NCI-H187 (cell line): ENCODE results near the gene SH3GL1.
A peak's percentile ranks its signal among the peaks of the same experiment; 100 is the strongest.

ENCODE experiments used
- DNase-seq, 2 experiments: peaks; one replicate each; lab custom pipeline; 2025; lab: John Stamatoyannopoulos, UW

SH3GL1 gene

DNA sequence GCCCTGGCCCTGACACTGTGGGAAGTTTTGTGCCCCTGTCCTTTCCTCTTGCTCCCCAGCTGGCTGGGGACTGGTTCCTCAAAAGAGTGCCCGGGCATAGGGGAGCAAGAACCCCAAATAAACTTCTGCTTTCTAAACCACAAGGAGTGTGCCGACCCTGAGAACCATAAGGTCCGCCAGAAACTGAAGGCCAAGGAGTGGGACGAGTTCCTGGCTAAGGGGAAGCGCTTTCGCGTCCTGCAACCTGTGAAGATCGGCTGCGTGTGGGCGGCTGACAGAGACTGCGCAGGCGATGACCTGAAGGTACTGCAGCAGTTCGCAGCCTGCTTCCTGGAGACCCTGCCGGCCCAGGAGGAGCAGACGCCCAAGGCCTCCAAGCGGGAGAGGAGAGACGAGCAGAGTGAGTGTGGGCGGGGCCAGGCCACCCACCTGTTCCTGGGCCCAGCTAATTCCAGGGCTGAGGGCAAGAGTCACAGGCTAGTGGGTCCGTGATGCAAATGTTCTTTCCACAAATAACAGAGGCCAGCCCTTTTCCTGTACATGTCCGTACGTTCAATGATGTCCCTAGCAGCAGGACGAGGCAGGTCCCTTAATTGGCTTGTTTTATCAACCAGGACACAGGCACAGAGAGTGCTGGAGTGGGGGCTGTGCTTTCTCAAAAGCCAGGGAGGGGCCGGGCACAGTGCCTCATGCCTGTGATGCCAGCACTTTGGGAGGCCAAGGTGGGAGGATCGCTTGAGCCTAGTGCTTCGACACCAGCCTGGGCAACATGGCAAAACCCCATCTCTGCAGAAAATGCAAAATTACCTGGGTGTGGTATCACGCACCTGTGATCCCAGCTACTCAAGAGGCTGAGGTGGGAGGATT, 31.7 kb upstream of the SH3GL1 start:
- DNase-seq: no peak

- no peak for DNase-seq
These were observed 30.9 kb upstream of the SH3GL1 start for GRCh38 chr19:4431296-4431695.

DNA sequence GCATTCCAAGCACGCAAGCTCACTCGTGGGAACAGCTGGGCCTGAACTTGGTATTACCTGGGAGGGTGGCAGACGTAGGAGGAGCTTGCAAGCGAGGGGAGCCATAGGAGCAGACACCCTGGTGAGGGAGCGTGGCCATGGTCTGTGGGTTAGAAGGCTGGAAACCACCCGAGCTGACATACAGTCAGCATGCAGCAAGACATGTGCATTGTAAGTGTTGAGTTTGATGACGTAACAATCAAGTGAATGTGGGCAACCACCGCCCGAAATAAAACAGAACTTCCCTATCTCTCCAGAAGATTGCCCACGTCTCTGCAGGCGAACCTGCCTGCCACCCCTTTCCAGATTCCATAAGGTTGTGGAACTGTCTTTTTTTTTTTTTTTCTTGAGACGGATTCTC, 30.4 kb upstream of the SH3GL1 start:
- DNase-seq: no peak

- DNase-seq: no peak
These were observed 29.4 kb upstream of the SH3GL1 start for GRCh38 chr19:4429771-4430171.

DNA sequence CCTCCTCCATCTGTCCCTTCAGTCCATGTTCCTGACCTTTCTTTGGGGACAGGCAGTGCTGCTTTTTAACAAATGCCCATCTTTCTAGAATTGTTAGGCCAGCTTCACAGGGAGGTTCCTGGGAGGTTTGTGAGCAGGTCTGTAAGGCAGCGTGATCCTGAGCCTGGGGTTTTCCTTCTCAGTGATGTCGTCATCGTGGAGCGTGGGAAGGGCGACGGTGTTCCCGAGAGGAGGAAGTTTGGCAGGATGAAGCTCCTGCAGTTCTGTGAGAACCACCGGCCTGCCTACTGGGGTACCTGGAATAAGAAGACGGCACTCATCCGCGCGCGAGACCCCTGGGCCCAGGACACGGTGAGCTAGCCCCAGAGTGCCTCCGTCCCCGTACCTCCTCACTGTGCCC, 28.9 kb upstream of the SH3GL1 start:
- DNase-seq: no peak

GRCh38 chr19:4428326-4428975, 28.1 kb upstream of the SH3GL1 start:
- no peak for DNase-seq

- DNase-seq: no peak
These were observed 25.2 kb upstream of the SH3GL1 start for GRCh38 chr19:4425537-4425936.

GRCh38 chr19:4423416-4424126, 23.2 kb upstream of the SH3GL1 start:
- no peak for DNase-seq

- DNase-seq: no peak
These were observed 15.9 kb upstream of the SH3GL1 start for GRCh38 chr19:4416268-4416667.

- no peak for DNase-seq
These were observed 15.0 kb upstream of the SH3GL1 start for GRCh38 chr19:4415352-4415751.

DNA sequence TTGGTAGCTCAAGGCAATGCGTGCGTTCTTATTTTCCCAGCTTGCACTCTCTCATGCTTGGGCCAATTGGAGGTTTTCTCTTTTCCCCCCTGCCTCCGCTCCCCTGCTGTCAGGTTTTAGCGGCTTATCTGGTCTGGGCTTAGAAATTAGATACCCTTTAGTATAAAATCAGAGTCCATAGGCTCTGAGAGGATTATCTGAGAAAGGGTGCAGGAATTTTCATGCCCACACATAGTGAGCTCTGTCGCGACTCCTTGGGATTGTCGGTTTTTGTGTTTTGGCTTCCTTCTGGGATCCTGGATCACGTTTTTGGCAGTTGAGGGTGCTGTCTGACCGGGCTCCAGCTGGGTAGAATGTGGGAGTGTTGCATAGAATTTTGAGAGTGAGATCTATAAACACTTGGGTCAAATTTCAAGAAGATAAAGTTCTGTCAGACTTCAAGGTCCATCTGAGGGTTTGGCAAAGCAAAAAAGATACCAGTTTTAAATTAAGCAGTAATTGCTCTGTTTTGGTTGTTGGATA, 14.5 kb upstream of the SH3GL1 start:
- no peak for DNase-seq

DNA sequence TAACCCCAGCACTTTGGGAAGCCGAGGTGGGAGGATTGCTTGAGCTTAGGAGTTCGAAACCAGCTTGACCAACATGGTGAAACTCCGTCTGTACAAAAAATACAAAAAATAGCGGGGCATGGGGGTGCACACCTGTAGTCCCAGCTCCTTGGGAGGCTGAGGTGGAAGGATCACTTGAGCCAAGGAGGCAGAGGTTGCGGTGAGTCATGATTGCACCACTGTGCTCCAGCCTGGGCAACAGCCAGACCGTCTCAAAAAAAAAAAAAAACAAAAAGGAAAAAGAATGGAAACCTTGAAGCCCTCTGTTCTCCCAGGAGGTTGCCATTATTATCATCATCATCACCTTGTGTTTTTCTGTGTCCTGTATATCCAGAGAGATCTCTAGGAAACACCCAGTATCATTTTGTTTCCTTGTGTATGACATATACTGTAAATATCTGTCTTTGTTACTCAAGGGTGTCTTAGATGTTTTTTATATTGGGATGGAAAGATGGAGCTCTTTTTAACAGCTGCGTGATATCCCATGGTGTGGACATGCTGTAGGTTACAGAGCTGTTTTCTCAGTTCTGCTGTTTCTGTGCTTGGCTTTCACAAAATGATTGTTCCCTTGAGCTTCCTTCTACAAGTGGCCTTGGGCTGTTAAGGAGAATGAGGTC, 13.9 kb upstream of the SH3GL1 start:
- no peak for DNase-seq

DNA sequence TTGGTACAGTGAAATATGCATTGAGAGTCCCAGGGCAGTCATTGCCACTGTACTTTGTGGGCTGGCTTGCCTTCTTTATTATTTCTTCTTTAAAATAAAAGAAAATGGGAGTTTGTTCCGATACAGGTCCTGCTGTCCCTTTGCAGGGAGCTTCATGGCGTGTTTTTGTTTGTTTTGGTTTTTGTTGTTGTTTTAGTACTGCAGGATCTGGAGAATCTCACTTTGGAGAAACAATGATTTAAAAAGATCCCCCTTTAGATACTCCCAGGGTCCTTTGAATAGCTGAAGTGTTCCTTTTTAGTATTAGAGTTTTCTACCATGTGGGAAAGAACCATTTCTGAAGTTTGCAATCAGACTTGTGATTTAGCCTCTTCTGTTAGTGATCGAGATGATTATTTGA, 13.2 kb upstream of the SH3GL1 start:
- DNase-seq: no peak

GRCh38 chr19:4409123-4409933, 9.0 kb upstream of the SH3GL1 start:
- no peak for DNase-seq

- no peak for DNase-seq
These were observed 6.3 kb upstream of the SH3GL1 start for GRCh38 chr19:4406626-4407025.

- no peak for DNase-seq
These were observed 5.6 kb upstream of the SH3GL1 start for GRCh38 chr19:4405977-4406376.

DNA sequence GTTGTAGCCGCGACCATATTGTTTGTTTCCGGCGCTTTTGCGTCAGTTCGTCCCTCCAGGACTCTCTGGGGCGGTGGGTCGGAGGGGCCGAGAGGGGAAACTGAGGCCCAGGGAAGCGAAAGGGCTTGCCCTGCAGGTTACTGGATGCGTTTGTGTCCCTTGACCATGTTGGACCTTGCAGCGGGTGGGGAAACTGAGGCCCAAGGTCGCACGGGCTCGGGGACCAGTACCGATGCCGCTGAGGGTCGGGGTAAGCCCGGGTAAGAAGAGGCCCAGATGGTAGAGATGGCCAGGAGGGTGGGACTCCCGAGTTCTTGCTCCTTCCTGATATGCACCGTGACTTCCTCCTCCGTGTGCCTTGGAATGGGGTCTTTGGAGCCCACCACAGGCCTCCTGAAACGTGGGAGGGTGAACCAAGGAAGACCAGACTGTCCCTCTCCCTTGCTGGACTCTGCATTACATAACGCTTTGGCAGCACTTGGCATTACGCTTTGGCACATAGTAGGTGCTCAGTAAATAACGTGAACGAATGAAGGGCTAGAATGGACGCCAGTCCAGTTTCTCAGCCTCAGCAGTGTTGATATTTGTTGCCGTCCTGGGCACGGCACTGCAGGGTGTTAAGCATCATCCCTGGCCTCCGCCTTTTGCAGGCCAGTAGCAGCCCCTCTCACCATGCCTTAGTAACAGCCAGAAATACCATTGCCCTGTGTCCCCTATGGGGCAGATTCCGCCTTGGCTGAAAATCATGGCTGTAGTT, 2.8 kb upstream of the SH3GL1 start:
- no peak for DNase-seq

DNA sequence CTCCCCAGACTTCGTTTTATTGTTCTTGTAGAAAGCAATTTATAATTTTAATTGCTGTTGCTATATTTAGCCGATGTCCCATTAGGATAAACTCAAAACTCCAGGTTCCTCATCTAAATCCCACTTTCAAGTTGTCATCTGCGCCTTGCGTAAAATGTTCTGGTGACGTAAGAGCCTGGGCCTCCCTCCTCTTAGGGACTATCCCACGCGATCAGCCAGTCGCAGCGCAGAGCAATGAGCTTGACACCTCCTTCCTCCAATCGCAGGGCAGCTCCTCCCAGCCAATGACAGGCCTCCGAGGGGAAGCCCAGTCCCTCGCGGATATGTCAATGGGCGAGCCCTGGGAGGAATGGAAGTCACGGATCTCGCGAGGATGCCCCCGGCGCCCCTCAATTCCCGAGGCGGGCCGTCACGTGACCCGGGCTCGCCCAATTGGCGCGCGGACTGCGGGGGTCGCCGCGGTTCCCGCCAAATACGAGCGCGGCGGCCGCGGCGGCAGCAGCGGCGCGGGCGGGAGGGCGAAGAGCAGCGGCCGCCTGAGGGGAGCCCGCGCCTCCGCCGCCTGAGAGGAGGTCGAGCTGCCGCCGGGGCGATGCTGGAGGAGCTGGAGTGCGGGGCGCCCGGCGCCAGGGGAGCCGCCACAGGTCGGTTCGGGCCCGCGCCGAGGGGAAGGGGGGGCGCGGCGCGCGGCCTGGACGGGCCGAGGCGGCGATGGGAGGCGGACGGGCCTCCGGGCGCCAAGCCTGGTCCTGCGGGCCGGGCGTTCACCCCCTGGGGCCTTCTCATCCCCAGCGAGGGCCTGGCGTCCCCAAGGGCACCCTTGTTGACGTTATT, 2.0 kb upstream of the SH3GL1 start, which contains the start of gene CHAF1A:
Gene CHAF1A, plus strand, starts transcription at position 470 of the 834 bp plus-strand sequence. Its CDS starts 123 bp downstream, at position 593.
- peak; percentile 96 to 100 for DNase-seq

DNA sequence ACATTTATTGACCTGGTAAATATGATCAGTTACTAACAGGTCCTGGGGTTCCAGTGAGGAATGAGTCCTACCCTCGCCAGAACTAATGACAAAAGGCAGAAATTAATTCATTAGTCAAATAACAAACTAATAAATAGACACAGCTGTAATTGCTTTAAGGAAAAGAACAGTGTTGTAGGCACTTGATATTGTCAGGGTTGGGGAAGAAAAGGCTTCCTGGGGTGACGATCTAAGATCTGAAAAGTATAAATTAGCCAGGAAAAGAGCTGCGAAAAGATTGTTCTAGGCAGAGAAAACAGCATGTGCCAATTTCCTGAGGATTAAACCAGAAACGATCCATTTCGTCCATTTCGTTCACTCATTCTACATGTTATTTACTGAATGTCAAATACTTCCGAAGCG, 1.4 kb upstream of the SH3GL1 start:
- no peak for DNase-seq

- DNase-seq: no peak
These were observed 574 bp downstream of the SH3GL1 start for GRCh38 chr19:4399812-4400134.
